HT1080 (cell line): ENCODE data around the gene PCDHGC4. TPM values are rescaled to one million over a fixed set of nuclear protein-coding genes. Genes with fewer than 3 reads are reported as not detected.

ENCODE experiments used
- DNase-seq: peaks from one replicate; pipeline ENCODE4 v3.0.0-alpha.2; 2015; ENCODE audit warnings: low read depth
- total RNA-seq: library from RNA; depleted of rRNA; stranded (reverse); fragments of >200 nt; shearing (Covaris generic); gene quantifications from 2 replicates; pipeline ENCODE4 v1.2.3, GENCODE V29; 2014

PCDHGC4 gene
- total RNA-seq, 1 experiment from 2014 or later, result 0.14 TPM

DNA sequence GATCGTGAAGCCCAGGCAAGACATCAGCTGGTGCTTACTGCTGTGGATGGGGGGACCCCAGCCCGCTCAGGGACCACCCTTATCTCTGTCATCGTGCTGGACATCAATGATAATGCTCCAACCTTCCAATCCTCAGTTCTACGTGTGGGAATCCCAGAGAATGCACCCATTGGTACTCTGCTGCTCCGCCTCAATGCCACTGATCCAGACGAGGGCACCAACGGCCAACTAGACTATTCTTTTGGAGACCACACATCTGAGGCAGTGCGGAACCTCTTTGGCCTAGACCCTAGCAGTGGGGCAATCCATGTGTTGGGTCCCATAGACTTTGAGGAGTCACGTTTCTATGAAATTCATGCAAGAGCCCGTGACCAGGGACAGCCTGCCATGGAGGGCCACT is 5.0 kb downstream of the PCDHGC4 start:
- DNase-seq, result no peak

DNA sequence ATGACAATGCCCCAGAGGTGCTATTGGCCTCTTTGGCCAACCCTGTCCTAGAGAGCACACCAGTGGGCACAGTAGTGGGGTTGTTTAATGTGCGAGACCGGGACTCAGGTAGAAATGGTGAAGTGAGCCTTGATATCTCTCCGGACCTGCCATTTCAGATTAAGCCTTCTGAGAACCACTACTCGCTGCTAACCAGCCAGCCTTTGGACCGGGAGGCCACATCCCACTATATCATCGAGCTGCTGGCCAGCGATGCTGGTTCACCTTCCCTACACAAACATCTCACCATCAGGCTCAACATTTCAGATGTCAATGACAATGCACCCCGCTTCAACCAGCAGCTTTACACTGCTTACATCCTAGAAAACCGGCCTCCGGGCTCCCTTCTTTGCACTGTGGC is 5.4 kb downstream of the PCDHGC4 start:
- DNase-seq, result no peak

DNA sequence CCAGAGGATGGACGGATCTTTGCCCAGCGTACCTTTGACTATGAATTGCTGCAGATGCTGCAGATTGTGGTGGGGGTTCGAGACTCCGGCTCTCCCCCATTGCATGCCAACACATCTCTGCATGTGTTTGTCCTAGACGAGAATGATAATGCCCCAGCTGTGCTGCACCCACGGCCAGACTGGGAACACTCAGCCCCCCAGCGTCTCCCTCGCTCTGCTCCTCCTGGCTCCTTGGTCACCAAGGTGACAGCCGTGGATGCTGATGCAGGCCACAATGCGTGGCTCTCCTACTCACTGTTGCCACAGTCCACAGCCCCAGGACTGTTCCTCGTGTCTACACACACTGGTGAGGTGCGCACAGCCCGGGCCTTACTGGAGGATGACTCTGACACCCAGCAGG is 5.9 kb downstream of the PCDHGC4 start:
- DNase-seq, result no peak

DNA sequence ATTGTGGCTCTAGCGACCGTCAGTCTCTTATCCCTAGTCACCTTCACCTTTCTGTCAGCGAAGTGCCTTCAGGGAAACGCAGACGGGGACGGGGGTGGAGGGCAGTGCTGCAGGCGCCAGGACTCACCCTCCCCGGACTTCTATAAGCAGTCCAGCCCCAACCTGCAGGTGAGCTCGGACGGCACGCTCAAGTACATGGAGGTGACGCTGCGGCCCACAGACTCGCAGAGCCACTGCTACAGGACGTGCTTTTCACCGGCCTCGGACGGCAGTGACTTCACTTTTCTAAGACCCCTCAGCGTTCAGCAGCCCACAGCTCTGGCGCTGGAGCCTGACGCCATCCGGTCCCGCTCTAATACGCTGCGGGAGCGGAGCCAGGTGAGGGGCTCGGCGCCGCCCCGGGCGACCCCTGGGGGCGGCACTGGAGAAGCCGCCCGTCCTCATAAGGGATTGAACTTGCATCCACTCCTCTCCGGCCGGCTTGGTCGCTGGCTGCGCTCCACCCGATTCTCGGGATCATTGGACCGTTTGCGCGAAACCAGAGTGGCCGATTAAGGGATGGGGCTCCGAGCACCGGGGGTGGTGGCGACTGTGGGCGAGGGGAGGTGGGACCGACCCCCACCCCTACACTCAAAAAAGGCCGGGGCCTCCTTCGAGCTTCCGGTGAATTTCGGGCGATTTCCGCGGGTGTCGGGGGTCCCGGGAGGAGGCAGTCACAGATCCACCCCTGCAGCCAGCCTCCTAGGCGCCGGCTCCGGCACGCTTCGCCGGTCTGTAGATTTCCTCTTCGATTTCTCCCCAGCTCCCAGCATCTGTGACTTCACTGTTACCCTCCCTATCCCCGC is 6.7 kb downstream of the PCDHGC4 start:
- DNase-seq, result no peak

DNA sequence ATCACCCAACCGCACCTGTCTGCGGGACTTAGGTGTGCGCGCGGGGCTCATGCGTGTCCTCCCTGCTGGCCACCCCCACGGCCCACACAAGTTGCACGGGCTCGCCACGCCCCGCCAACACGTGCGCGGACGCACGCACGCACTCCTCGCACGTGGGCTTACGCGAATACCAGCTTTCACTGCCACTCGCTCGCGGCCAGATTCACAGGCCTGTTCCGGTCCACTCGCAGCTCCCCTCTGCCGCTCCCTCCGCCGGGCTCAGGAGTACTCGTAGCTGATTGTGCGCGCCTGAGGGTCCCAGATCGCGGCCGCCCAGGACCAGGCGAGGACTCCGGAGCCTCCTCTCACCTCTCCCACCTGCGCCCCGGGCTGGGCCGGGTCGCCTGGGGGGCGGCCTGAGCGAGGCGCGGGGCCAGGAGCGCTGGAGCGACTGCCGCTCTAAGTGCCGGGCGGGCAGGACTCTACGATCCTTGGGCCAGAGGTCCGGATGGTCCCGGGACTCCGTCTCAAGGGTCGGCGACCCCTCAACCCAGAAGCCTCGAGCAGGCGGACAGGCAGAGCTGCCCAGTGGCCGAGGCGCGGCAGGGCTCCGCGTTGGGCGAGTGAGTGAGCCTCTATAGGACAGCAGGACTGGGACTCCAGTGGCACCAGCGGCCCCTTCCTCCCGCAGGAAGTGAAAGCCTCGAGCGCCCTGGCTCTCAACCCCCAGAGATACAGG is 7.5 kb downstream of the PCDHGC4 start:
- no peak for DNase-seq

DNA sequence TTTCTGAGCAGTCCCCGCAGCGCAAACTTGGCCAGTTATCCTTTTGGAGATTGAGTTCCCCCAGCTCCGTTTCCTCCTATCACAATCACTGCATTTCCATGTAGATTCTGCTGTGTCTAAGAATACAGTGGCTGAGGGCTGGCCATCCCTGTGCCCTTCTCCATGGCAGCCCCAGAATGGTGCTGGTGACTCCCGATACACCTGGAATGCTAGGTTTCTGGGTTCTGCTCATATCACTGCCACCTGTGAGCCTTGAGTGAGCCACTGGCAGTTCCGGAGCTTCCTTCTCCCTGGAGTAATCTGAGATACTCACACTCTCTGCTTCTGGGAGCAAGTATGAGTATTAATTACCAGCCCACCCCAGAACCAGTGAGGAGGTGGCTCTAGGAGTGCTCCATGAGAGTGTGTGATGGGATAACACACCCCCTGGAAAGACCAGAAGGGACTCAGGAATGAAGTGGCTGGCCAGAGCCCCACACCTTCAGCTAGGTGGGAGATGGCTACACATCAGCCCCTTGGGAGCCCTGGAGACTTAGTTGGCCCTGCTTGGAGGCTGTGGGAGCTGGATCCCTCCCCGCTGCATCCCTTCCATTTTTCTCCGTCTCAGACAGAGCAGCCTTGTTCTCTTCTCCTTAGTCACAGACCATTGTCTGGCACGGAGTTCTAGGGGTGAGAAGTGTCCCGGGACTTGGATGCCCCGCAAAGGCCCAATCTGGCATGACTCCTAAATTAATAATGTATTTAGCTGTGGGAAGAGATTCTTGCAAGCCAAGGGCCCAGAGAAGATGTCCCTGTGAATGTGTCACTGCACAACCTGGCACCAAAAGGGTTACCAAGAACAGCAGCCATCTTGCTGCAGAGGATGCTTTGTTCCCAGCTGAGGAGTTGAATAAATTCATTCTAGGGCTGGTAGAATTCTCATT is 8.9 kb downstream of the PCDHGC4 start:
- peak; percentile 31 for DNase-seq

DNA sequence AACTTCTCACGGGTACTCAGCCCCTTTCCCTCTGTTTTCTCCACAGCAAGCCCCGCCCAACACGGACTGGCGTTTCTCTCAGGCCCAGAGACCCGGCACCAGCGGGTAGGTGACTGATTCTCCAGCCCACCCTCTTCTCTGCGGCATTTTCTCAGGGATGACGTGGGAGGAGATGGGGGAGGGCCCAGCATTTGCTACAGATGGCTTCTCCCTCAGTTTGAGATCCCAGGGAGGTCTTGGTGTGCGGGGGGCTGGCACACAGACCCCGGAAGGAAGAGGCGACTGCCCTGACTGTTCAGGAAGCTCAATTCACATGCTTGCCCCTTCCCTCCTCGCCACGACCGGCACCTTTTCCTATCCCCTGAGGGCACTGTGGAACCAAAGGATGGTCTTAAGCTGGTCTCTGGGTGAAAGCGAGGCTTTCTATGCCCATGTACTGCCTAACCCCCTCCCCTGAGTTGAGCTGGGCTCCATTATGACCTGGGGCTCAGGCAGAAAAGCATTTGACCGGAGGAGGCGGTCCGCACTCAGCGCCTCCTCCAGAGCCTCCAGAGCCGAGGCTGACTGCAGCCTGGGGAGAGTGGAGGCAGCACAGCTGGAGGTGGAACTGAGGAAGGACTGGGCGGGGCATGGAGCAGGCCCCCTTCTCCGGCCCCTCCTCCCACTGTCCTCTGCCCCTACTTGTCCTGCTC is 10.1 kb downstream of the PCDHGC4 start:
- no peak for DNase-seq

DNA sequence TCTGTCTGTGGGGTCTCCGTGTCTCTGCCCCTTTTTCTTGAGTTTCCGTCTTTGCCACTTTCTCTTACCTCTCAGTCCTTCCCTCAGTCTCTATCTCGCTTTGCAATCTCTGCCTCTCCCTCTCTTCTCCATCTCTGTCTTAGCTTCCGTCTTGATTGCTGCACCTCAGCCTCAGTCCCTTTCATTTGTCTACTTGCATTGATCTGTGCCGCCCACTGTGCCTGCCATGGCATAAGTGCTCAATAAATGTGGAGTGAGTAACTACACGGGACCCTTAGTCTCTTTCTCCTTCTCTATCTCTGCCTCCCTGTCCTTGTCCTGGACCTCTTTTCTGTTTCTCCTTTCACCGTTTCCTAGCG is 10.6 kb downstream of the PCDHGC4 start:
- DNase-seq, result no peak

DNA sequence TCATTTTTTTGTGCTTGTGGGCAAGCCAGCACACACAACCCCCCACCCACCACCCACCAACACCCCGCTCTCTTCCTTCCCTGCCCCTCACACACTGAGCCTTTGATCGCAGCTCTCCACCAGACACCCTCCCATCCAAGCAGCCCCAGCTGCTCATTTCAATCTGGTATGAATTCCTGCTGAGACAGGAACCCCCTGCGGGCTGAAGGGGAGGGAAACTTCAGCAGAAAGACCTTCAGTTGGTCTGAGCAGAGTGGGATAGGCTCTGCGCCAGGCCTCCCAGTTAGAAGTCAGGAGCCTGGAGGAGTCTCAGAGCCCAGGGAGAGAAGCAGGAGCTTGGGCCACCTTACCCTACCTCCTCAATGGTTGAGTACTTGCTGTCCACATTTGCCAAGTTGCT is 11.2 kb downstream of the PCDHGC4 start:
- DNase-seq, result peak; percentile 20

DNA sequence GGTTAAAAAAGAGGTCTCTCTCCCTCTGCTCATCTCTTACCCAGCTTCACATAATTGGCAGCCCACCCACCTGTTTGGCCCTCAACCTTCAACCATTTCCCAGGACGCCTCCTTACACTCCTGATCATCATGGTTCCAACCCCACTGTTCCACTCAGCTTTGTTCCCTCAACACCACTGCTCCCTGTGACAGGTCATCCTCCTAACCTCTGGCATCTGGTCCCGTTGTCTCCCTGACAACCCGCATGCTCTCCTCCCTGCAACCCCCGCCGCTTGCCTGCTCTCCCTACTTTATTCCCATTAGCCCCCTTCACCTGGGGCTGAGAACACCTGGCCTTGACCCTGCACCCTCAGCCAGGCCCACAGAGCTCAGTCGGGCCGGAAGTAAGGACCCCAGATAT is 16.9 kb downstream of the PCDHGC4 start:
- DNase-seq, result no peak

DNA sequence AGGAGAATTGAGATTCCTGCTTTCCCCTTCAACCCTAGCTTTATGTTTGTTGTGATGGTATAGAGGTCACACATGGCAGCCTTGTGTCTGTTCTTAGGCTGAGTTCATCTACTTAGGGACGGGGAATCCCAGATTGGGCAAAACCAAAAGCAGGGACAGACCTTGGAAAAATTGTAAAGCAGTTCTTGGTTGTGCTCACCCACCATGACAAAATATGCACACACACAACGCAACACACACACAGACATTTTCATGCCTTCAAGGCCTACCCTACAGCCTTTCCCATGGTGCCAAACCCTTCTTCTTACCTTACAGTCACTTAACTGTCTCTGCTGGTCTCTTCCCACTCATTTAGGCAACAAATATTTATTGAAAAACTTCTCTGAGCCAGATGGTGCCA is 18.9 kb downstream of the PCDHGC4 start:
- DNase-seq, result no peak

DNA sequence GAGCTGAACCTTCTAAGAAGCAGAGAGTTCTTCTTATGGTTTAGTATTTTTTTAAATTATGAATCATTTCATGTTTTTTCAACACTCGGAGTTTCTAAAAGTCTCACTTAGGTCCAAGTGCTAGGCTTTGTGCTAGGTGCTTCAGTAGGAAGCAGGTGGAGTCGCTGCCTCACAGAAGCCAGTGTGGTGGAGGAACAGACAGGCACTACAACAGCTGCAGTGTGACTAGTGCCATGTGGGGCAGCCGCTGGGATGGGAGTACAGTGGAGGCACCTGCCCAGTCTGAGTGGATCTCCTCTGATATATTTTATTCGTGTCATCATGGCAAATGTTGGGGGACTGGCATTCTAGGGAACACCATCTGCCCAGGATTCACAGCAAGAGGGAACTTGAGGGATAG is 19.4 kb downstream of the PCDHGC4 start:
- no peak for DNase-seq

DNA sequence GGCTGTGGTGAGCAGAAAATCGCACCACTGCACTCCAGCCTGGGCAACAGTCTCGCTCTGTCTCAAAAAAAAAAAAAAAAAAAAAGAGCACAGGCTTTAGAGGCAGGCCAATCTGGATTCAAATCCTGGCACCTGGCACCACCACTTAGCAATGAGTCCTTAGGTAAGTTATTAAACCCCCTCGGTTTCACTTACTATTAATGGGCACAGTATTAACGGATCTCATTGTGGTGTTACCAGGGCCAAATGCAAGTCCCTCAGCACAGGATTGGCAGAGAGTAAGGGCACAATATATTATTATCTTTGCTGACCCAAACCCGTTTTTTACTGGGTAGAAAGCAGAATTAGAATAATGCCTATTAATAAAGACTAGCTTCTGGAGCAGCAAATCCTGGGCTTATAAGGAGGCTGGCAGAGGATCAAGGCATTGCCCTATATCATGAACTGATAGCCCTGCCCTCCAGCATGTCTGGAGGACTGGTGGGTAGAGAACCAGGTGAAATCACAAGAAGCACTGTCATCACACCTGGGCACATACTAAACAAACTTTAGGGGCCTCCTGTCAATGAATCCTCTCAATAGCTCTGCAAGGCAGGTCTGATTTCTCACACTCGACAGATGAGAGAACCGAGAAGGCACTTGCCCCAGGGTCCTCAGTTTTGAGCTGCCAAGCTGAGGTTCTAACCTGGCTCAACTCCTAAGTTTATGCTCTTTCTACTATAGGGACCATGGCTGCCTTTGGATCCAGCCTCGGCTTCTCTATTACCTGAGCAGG is 21.7 kb downstream of the PCDHGC4 start:
- no peak for DNase-seq

DNA sequence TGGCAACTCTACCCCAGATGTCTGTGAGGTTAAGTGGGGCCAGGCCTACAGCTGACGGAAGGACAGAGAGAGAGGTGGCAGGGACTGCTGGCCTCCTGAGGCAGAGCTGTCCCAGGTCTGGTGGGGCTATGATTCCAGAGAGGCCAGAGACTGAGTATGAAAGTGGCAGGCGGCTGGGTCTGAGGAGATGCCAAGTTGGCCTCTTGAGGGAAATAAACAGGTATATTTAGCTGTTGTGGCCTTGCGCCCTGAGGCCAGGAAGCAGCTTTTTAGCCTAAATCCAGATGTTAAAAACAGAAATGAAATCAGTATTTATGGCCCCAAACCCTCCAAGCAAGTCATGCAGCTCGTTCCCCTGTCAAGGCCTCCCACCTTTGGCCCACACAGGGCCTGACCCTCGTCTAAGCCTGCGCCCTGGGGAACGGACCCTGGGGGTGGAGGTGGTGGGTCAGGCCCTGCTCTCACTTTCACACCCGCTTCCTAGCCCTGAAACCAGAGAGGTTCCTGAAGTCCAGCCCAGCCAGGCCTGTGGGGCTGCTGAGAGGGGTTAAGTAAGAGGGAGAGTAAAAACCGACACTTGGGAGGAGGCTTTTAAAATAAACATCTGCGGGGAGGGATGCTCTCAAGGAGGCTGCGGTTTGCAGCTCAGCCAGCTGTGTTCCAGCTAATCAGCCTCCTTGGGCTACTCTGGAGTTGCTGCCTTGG is 22.7 kb downstream of the PCDHGC4 start:
- peak; percentile 70 for DNase-seq

DNA sequence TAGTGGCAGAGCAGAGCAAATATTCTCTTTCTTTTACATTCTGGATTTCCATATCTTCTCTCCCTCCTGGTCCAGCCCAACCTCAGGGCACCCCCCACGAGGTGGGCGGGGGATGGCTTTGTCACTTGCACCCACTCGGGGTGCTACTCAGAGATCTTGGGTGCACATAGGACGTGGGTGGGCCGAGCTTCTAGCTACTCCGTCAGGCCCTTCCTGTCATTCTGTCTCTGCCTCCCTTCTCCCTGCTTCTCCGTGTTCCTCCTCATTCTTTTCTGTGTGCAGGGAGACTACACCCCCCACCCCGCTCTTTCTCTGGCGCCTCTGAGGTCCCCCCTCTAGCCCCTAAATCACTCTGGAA is 23.6 kb downstream of the PCDHGC4 start:
- DNase-seq, result peak; percentile 50

DNA sequence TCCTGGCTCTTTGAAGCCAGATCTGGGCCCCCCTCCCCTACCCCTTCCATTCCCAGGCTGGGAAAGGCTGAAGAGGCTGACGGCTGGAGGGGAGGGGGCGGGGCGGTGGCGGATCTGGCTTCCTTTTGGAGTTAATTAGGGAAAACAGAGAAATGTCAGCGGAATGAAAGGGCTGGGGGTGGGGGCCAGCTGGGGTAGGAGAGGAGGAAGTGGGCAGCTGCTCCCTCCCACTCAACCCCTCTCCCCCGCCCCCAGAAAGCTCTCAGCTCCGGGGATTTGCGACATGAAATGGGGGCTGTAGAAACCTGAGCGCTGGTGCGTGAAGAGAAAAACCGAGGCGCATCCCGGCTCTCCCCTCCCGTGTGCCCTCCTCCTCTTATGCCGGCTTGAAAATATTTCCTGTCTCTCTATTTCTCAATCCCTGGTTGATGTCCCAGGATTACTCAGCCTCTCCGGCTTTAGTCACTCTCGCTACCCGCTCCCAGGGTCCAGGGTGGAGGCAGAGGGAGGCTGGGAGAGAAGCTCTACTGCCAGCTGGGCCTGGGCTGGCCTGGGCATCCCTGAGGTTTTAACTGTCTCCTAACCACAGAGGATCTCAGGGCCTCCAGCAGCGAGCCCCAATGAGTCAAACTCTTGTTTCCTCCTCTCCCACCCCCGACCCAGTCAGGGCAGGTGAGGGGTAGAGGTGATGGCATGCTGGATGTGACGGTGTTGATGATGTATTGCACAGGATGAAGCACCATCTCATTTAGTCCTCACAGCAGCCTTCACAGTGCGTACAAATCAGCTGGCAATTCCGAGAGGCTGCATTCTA is 24.2 kb downstream of the PCDHGC4 start:
- DNase-seq, result peak; percentile 99

DNA sequence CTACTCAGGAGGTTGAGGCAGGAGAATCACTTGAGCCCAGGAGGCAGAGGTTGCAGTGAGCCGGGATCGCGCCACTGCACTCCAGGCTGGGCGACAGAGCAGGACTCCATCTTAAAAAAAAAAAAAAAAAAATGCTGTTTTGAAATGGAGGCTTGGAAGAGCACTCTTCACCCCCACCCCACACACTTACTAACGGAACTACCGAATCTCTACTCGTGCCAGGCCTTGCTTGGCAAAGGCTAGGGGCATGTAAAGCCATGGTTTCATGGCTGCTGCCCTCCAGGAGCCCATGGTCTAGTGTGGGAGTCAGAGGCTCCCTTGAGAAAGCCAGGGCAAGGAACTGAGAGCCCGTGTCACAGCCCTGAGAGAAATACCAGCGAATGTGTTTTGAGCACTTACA is 25.3 kb downstream of the PCDHGC4 start:
- DNase-seq, result no peak

DNA sequence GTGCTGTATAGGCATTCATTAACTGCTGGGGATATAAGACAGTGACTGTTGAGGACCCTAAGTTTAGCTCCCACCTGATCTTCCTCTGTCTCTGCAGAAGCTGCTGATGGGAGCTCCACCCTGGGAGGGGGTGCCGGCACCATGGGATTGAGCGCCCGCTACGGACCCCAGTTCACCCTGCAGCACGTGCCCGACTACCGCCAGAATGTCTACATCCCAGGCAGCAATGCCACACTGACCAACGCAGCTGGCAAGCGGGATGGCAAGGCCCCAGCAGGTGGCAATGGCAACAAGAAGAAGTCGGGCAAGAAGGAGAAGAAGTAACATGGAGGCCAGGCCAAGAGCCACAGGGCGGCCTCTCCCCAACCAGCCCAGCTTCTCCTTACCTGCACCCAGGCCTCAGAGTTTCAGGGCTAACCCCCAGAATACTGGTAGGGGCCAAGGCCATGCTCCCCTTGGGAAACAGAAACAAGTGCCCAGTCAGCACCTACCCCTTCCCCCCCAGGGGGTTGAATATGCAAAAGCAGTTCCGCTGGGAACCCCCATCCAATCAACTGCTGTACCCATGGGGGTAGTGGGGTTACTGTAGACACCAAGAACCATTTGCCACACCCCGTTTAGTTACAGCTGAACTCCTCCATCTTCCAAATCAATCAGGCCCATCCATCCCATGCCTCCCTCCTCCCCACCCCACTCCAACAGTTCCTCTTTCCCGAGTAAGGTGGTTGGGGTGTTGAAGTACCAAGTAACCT is 26.2 kb downstream of the PCDHGC4 start:
- no peak for DNase-seq
